ENCODE data around the gene EHMT2. TPM values are rescaled to one million over a fixed set of nuclear protein-coding genes. Genes with fewer than 3 reads are reported as not detected.
"Not testable (repeated sequence)": the region's sequence is repeated elsewhere in the genome, so short reads cannot be mapped to it uniquely, and the experiment has no call there.

EHMT2 gene
- total and polyA plus RNA-seq, 12 donors: 6.4 to 21.7 (median 14.2) TPM

- DNase-seq: no peak
- H3K4me3 ChIP-seq: no peak overlapping the region
- ATAC-seq: no peak
- no peak for TF ChIP-seq CTCF (IDR thresholded peaks at IDR 0.05)
- 95% methylated on average over 9 of the region's 9 CpGs for WGBS, 2 donors
- peaks cover 0 to 57% (median 40%) of the 10 kb centered on the region in 9 donors for H3K36me3 ChIP-seq
- intact Hi-C loops (cut with DNase I): no loop called here
- H3K9me3 ChIP-seq: no peaks in the 10 kb centered on the region
- H3K27me3 ChIP-seq: no peaks in the 10 kb centered on the region
- peaks cover 9 to 21% (median 19%) of the 10 kb centered on the region in 9 donors for H3K4me1 ChIP-seq
- H3K27ac ChIP-seq: no peak overlapping the region
Observed at GRCh38 chr6:31842053-31842452, 55.4 kb downstream of the EHMT2 start.

GRCh38 chr6:31839779-31840126, 57.7 kb downstream of the EHMT2 start:
- Histone ChIP-seq H3K4me1 (peaks cover 23 to 39% (median 37%) of the 10 kb centered on the region in 9 donors), H3K36me3 (peaks cover 0 to 69% (median 45%) of the 10 kb centered on the region in 9 donors)
- not testable (repeated sequence) for H3K4me3 ChIP-seq, H3K9me3 ChIP-seq, H3K27me3 ChIP-seq, H3K27ac ChIP-seq, ATAC-seq, DNase-seq
- intact Hi-C loops (cut with DNase I): loop anchor here in 7 of 10 donors (5.0 to 10.0 kb wide), 6 partner anchors 62 to 295 kb away; partner anchors contain the start of genes VWA7 (in 3 of the 7), ATP6V1G2 (in 2 of the 7), DDX39B (in 2 of the 7) and NFKBIL1 (in 2 of the 7)
- WGBS, 2 donors: 85 to 88% methylated on average over 8 of the region's 8 CpGs

GRCh38 chr6:31838968-31839367, 58.5 kb downstream of the EHMT2 start:
- Histone ChIP-seq H3K27ac (no peak overlapping the region), H3K4me3 (peak overlapping the region in 1 of 10 donors; percentile 90), H3K9me3 (no peaks in the 10 kb centered on the region), H3K27me3 (no peaks in the 10 kb centered on the region), H3K4me1 (peaks cover 23 to 42% (median 39%) of the 10 kb centered on the region in 9 donors), H3K36me3 (peaks cover 0 to 69% (median 45%) of the 10 kb centered on the region in 9 donors)
- TF ChIP-seq CTCF (IDR thresholded peaks at IDR 0.05): no peak
- no peak for ATAC-seq
- no peak for DNase-seq
- intact Hi-C loops (cut with DNase I): loop anchor here in 7 of 10 donors (5.0 to 10.0 kb wide), 6 partner anchors 62 to 294 kb away; partner anchors contain the start of genes VWA7 (in 3 of the 7), ATP6V1G2 (in 2 of the 7), DDX39B (in 2 of the 7) and NFKBIL1 (in 2 of the 7)
- 97 to 99% methylated on average over 3 of the region's 3 CpGs for WGBS, 2 donors

GRCh38 chr6:31838114-31838553, 59.4 kb downstream of the EHMT2 start:
- H3K27me3 ChIP-seq: not testable (repeated sequence)

GRCh38 chr6:31837369-31838113, 60.0 kb downstream of the EHMT2 start:
- TF ChIP-seq CTCF (IDR thresholded peaks at IDR 0.05): no peak
- DNase-seq (no peak), ATAC-seq (no peak)
- Histone ChIP-seq H3K9me3 (no peaks in the 10 kb centered on the region), H3K27me3 (no peaks in the 10 kb centered on the region), H3K36me3 (peaks cover 0 to 65% (median 45%) of the 10 kb centered on the region in 9 donors), H3K4me1 (peaks cover 23 to 55% (median 43%) of the 10 kb centered on the region in 9 donors), H3K27ac (peak overlapping the region in 6 of 10 donors; percentile 25 to 98 (median 96)), H3K4me3 (peak overlapping the region in 8 of 10 donors; percentile 84 to 100 (median 94))
- intact Hi-C loops (cut with DNase I): loop anchor here in 7 of 10 donors (5.0 to 10.0 kb wide), 6 partner anchors 60 to 293 kb away; partner anchors contain the start of genes VWA7 (in 3 of the 7), ATP6V1G2 (in 2 of the 7), DDX39B (in 2 of the 7) and NFKBIL1 (in 2 of the 7)
- WGBS, 2 donors: 44 to 69% methylated on average over 1 of the region's 1 CpG

More at GRCh38 chr6:31838114-31838553, 59.4 kb downstream of the EHMT2 start:
- H3K27ac ChIP-seq: peak overlapping the region in 1 of 10 donors; percentile 96
- intact Hi-C loops (cut with DNase I): loop anchor here in 7 of 10 donors (5.0 to 10.0 kb wide), 6 partner anchors 61 to 293 kb away; partner anchors contain the start of genes VWA7 (in 3 of the 7), ATP6V1G2 (in 2 of the 7), DDX39B (in 2 of the 7) and NFKBIL1 (in 2 of the 7)
- H3K4me1 ChIP-seq: peaks cover 23 to 51% (median 43%) of the 10 kb centered on the region in 9 donors
- peak overlapping the region in 3 of 10 donors; percentile 1 to 90 (median 90) for H3K4me3 ChIP-seq
- not testable (repeated sequence) for DNase-seq, ATAC-seq, H3K9me3 ChIP-seq
- 90 to 95% methylated on average over 9 of the region's 9 CpGs for WGBS, 2 donors
- H3K36me3 ChIP-seq: peaks cover 0 to 69% (median 45%) of the 10 kb centered on the region in 9 donors
